ENCODE data around the gene PARN.
"Not testable (repeated sequence)": the region's sequence is repeated elsewhere in the genome, so short reads cannot be mapped to it uniquely, and the experiment has no call there.

Gene PARN

GRCh38 chr16:14586637-14587305, 43.3 kb downstream of the PARN start:
- TF ChIP-seq TAF1 (IDR thresholded peaks at IDR 0.05; ENCODE audit: borderline replicate concordance, low read depth, low read length) (no peak), POLR2AphosphoS5 (IDR thresholded peaks at IDR 0.05; ENCODE audit: low read depth, low read length) (no peak), POLR2A (IDR thresholded peaks at IDR 0.05; ENCODE audit: low read depth, low read length) (no peak)
- DNase-seq (ENCODE audit: insufficient read length) (no peak), FAIRE-seq (no peak)

- TF ChIP-seq POLR2A (IDR thresholded peaks at IDR 0.05; ENCODE audit: low read depth, low read length) = no peak
- no peak for TF ChIP-seq POLR2AphosphoS5 (IDR thresholded peaks at IDR 0.05; ENCODE audit: low read depth, low read length)
- TF ChIP-seq TAF1 (IDR thresholded peaks at IDR 0.05; ENCODE audit: borderline replicate concordance, low read depth, low read length) = no peak
- no peak for FAIRE-seq
- no peak for DNase-seq (ENCODE audit: insufficient read length)
Measured at GRCh38 chr16:14585287-14585686, 44.8 kb downstream of the PARN start.

GRCh38 chr16:14580926-14581325, 49.1 kb downstream of the PARN start:
- FAIRE-seq; DNase-seq (ENCODE audit: insufficient read length): not testable (repeated sequence)

- no peak for TF ChIP-seq POLR2A (IDR thresholded peaks at IDR 0.05; ENCODE audit: low read depth, low read length)
- no peak for TF ChIP-seq TAF1 (IDR thresholded peaks at IDR 0.05; ENCODE audit: borderline replicate concordance, low read depth, low read length)
- TF ChIP-seq POLR2AphosphoS5 (IDR thresholded peaks at IDR 0.05; ENCODE audit: low read depth, low read length) = no peak
- DNase-seq (ENCODE audit: insufficient read length) = no peak
- FAIRE-seq = no peak
Measured at GRCh38 chr16:14579266-14579665, 50.8 kb downstream of the PARN start.

GRCh38 chr16:14576532-14576931, 53.5 kb downstream of the PARN start:
- no peak for DNase-seq (ENCODE audit: insufficient read length)
- TF ChIP-seq TAF1 (IDR thresholded peaks at IDR 0.05; ENCODE audit: borderline replicate concordance, low read depth, low read length) = no peak
- TF ChIP-seq POLR2AphosphoS5 (IDR thresholded peaks at IDR 0.05; ENCODE audit: low read depth, low read length) = no peak
- TF ChIP-seq POLR2A (IDR thresholded peaks at IDR 0.05; ENCODE audit: low read depth, low read length) = no peak
- no peak for FAIRE-seq

GRCh38 chr16:14576069-14576468, 54.0 kb downstream of the PARN start:
- FAIRE-seq (no peak), DNase-seq (ENCODE audit: insufficient read length) (no peak)
- TF ChIP-seq TAF1 (IDR thresholded peaks at IDR 0.05; ENCODE audit: borderline replicate concordance, low read depth, low read length) (no peak), POLR2AphosphoS5 (IDR thresholded peaks at IDR 0.05; ENCODE audit: low read depth, low read length) (no peak), POLR2A (IDR thresholded peaks at IDR 0.05; ENCODE audit: low read depth, low read length) (no peak)

GRCh38 chr16:14574698-14575415, 55.2 kb downstream of the PARN start:
- not testable (repeated sequence) for DNase-seq (ENCODE audit: insufficient read length); FAIRE-seq

- no peak for TF ChIP-seq TAF1 (IDR thresholded peaks at IDR 0.05; ENCODE audit: borderline replicate concordance, low read depth, low read length)
- no peak for TF ChIP-seq POLR2A (IDR thresholded peaks at IDR 0.05; ENCODE audit: low read depth, low read length)
- TF ChIP-seq POLR2AphosphoS5 (IDR thresholded peaks at IDR 0.05; ENCODE audit: low read depth, low read length) = no peak
- no peak for DNase-seq (ENCODE audit: insufficient read length)
- no peak for FAIRE-seq
Measured at GRCh38 chr16:14572535-14572934, 57.5 kb downstream of the PARN start.

GRCh38 chr16:14569213-14569612, 60.8 kb downstream of the PARN start:
- TF ChIP-seq TAF1 (IDR thresholded peaks at IDR 0.05; ENCODE audit: borderline replicate concordance, low read depth, low read length) (no peak), POLR2AphosphoS5 (IDR thresholded peaks at IDR 0.05; ENCODE audit: low read depth, low read length) (no peak), POLR2A (IDR thresholded peaks at IDR 0.05; ENCODE audit: low read depth, low read length) (no peak)
- no peak for FAIRE-seq
- no peak for DNase-seq (ENCODE audit: insufficient read length)

GRCh38 chr16:14566599-14566998, 63.5 kb downstream of the PARN start:
- FAIRE-seq = no peak
- no peak for TF ChIP-seq POLR2AphosphoS5 (IDR thresholded peaks at IDR 0.05; ENCODE audit: low read depth, low read length)
- TF ChIP-seq TAF1 (IDR thresholded peaks at IDR 0.05; ENCODE audit: borderline replicate concordance, low read depth, low read length) = no peak
- no peak for TF ChIP-seq POLR2A (IDR thresholded peaks at IDR 0.05; ENCODE audit: low read depth, low read length)
- no peak for DNase-seq (ENCODE audit: insufficient read length)

- no peak for TF ChIP-seq POLR2A (IDR thresholded peaks at IDR 0.05; ENCODE audit: low read depth, low read length)
- no peak for TF ChIP-seq TAF1 (IDR thresholded peaks at IDR 0.05; ENCODE audit: borderline replicate concordance, low read depth, low read length)
- TF ChIP-seq POLR2AphosphoS5 (IDR thresholded peaks at IDR 0.05; ENCODE audit: low read depth, low read length) = no peak
- FAIRE-seq (no peak), DNase-seq (ENCODE audit: insufficient read length) (no peak)
Measured at GRCh38 chr16:14565688-14566025, 64.4 kb downstream of the PARN start.

- FAIRE-seq = no peak
- TF ChIP-seq POLR2AphosphoS5 (IDR thresholded peaks at IDR 0.05; ENCODE audit: low read depth, low read length) = no peak
- no peak for TF ChIP-seq TAF1 (IDR thresholded peaks at IDR 0.05; ENCODE audit: borderline replicate concordance, low read depth, low read length)
- no peak for TF ChIP-seq POLR2A (IDR thresholded peaks at IDR 0.05; ENCODE audit: low read depth, low read length)
- no peak for DNase-seq (ENCODE audit: insufficient read length)
Measured at GRCh38 chr16:14564861-14565687, 65.0 kb downstream of the PARN start.
